ENCODE results near the gene ARFRP1.
"Not testable (repeated sequence)": the region's sequence is repeated elsewhere in the genome, so short reads cannot be mapped to it uniquely, and the experiment has no call there.

The ARFRP1 gene

GRCh38 chr20:63672666-63673065 lies 35.1 kb downstream of the ARFRP1 start:
- no peak for TF ChIP-seq POLR2AphosphoS5 (IDR thresholded peaks at IDR 0.05; ENCODE audit: low read depth, low read length)
- TF ChIP-seq POLR2A (IDR thresholded peaks at IDR 0.05; ENCODE audit: low read depth, low read length), result no peak
- TF ChIP-seq TAF1 (IDR thresholded peaks at IDR 0.05; ENCODE audit: borderline replicate concordance, low read depth, low read length), result no peak
- DNase-seq (ENCODE audit: insufficient read length), result no peak
- FAIRE-seq, result no peak

DNA sequence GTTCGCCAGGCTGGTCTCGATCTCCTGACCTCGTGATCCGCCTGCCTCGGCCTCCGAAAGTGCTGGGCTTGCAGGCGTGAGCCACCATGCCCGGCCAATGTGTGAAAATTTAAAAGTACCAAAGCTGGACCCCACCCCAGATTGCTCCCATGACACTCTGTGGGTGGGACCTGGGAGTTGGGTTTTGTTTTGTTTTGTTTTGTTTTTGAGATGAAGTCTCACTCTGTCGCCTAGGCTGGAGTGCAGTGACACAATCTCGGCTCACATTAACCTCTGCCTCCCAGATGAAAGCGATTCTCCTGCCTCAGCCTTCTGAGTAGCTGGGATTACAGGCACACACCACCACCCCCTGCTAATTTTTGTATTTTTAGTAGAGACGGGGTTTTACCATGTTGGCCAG lies 36.1 kb downstream of the ARFRP1 start:
- DNase-seq (ENCODE audit: insufficient read length); FAIRE-seq: not testable (repeated sequence)

DNA sequence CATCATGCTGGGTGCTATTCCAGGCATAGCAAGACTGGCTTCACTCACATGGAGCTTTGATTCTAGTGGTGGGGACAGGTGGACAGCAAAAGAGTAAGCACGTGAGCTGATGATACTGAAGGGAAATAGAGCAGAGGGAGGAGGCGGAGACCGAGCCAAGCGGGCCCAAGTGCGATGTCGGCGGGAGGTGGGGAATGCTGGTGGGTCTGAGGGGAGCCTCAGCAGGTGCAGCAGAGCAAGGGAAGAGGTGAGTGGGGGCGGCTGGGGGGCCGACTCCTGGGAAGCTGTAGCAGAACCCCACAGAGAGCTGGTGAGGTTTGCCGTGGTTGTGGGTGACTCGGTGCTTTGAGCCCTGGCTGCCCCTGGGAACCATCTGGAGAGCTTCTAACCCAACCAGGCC lies 39.4 kb downstream of the ARFRP1 start:
- no peak for TF ChIP-seq POLR2A (IDR thresholded peaks at IDR 0.05; ENCODE audit: low read depth, low read length)
- TF ChIP-seq POLR2AphosphoS5 (IDR thresholded peaks at IDR 0.05; ENCODE audit: low read depth, low read length), result no peak
- TF ChIP-seq TAF1 (IDR thresholded peaks at IDR 0.05; ENCODE audit: borderline replicate concordance, low read depth, low read length), result no peak

GRCh38 chr20:63667858-63668257 lies 39.9 kb downstream of the ARFRP1 start:
- TF ChIP-seq POLR2A (IDR thresholded peaks at IDR 0.05; ENCODE audit: low read depth, low read length), result no peak
- no peak for TF ChIP-seq TAF1 (IDR thresholded peaks at IDR 0.05; ENCODE audit: borderline replicate concordance, low read depth, low read length)
- TF ChIP-seq POLR2AphosphoS5 (IDR thresholded peaks at IDR 0.05; ENCODE audit: low read depth, low read length), result no peak
- DNase-seq (ENCODE audit: insufficient read length) (no peak), FAIRE-seq (no peak)

More for the DNA sequence above, 39.4 kb downstream of the ARFRP1 start:
- DNase-seq (ENCODE audit: insufficient read length) (no peak), FAIRE-seq (no peak)

DNA sequence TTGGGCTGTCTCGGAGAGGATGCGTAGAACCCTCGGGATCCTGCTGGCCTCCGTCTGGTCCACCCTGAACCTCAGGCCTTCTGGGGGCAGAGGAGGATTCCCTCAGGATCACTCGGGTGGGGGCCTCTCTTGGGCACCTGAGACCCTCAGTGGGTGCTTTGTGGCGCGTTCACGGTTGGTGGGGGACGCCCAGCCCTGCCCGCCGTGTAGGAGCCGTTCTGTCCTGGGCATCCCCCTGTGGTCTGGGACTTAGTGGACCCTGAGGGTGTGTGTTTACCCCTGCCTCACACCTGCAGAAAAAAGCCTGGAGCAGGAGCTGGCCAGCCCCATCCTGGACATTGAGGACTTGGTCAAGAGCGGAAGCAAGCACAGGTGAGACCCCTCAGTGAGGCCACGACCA lies 42.1 kb downstream of the ARFRP1 start:
- TF ChIP-seq POLR2AphosphoS5 (IDR thresholded peaks at IDR 0.05; ENCODE audit: low read depth, low read length), result no peak
- TF ChIP-seq POLR2A (IDR thresholded peaks at IDR 0.05; ENCODE audit: low read depth, low read length), result no peak
- TF ChIP-seq TAF1 (IDR thresholded peaks at IDR 0.05; ENCODE audit: borderline replicate concordance, low read depth, low read length), result no peak
- FAIRE-seq (no peak), DNase-seq (ENCODE audit: insufficient read length) (no peak)

- no peak for FAIRE-seq
- no peak for TF ChIP-seq POLR2AphosphoS5 (IDR thresholded peaks at IDR 0.05; ENCODE audit: low read depth, low read length)
- no peak for TF ChIP-seq TAF1 (IDR thresholded peaks at IDR 0.05; ENCODE audit: borderline replicate concordance, low read depth, low read length)
- no peak for TF ChIP-seq POLR2A (IDR thresholded peaks at IDR 0.05; ENCODE audit: low read depth, low read length)
- no peak for DNase-seq (ENCODE audit: insufficient read length)
Observed at GRCh38 chr20:63664861-63665594, 42.7 kb downstream of the ARFRP1 start.

GRCh38 chr20:63664143-63664851 lies 43.5 kb downstream of the ARFRP1 start:
- no peak for DNase-seq (ENCODE audit: insufficient read length)
- no peak for FAIRE-seq
- no peak for TF ChIP-seq POLR2A (IDR thresholded peaks at IDR 0.05; ENCODE audit: low read depth, low read length)
- no peak for TF ChIP-seq TAF1 (IDR thresholded peaks at IDR 0.05; ENCODE audit: borderline replicate concordance, low read depth, low read length)
- TF ChIP-seq POLR2AphosphoS5 (IDR thresholded peaks at IDR 0.05; ENCODE audit: low read depth, low read length), result no peak

GRCh38 chr20:63663332-63664066 lies 44.3 kb downstream of the ARFRP1 start:
- FAIRE-seq (no peak), DNase-seq (ENCODE audit: insufficient read length) (no peak)
- TF ChIP-seq POLR2AphosphoS5 (IDR thresholded peaks at IDR 0.05; ENCODE audit: low read depth, low read length), result no peak
- TF ChIP-seq TAF1 (IDR thresholded peaks at IDR 0.05; ENCODE audit: borderline replicate concordance, low read depth, low read length), result no peak
- no peak for TF ChIP-seq POLR2A (IDR thresholded peaks at IDR 0.05; ENCODE audit: low read depth, low read length)

GRCh38 chr20:63662813-63663189 lies 45.0 kb downstream of the ARFRP1 start:
- no peak for TF ChIP-seq POLR2AphosphoS5 (IDR thresholded peaks at IDR 0.05; ENCODE audit: low read depth, low read length)
- TF ChIP-seq POLR2A (IDR thresholded peaks at IDR 0.05; ENCODE audit: low read depth, low read length), result no peak
- TF ChIP-seq TAF1 (IDR thresholded peaks at IDR 0.05; ENCODE audit: borderline replicate concordance, low read depth, low read length), result no peak
- FAIRE-seq (no peak), DNase-seq (ENCODE audit: insufficient read length) (no peak)

DNA sequence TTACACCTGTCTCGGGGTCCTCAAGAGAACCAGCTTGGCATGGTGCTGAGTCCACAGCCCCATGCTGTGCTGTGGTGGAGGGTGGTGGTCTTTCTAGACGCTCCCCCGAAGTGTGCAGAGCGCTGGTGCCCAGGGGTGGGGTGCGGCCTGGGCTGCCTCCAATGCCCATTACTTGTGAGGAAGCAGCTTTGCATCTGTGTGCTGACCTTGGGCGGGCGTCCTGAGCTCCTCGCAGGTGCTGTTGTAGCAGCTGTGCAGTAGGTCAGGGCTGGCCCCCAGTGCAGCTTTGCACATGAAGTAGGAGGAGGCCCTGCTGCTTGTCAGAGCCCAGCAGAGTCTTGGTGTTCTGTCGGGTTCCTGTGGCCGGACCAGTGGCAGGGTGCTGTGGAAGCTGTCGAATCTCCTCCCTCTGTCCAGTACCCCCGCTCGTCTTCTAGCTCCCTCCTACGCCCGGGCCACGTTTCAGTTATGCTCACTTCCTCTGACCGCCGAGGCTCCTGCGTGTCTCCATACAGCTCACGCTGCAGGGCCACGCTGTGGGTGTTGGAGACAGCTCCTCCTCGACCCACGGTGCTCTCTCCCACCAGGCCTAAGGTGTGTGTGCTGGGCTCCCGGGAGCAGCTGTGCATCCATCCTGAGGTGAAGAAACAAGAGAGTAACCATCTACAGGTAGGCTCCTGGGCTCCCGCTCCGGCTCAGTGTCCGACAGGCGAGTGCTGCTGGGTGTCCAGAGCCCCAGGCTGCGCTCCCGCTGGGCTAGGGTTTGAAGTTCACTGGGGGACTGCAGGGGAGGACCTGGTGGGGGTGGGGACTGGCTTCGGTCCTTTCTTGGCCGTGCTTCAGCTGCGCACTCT lies 45.6 kb downstream of the ARFRP1 start:
- TF ChIP-seq TAF1 (IDR thresholded peaks at IDR 0.05; ENCODE audit: borderline replicate concordance, low read depth, low read length) (no peak), POLR2AphosphoS5 (IDR thresholded peaks at IDR 0.05; ENCODE audit: low read depth, low read length) (no peak), POLR2A (IDR thresholded peaks at IDR 0.05; ENCODE audit: low read depth, low read length) (no peak)
- FAIRE-seq (no peak), DNase-seq (ENCODE audit: insufficient read length) (no peak)

DNA sequence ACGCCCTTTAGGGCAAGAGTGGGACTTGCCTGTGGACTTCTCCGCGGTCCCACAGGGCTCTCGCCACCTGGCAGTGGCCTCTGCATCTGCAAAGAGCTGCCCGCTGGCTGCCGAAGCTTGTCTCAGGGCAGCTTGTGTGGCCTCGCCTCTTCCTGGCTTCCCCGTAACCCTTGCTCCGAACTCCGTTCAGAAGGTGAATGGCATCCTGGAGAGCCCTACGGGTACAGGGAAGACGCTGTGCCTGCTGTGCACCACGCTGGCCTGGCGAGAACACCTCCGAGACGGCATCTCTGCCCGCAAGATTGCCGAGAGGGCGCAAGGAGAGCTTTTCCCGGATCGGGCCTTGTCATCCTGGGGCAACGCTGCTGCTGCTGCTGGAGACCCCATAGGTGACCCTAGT lies 46.7 kb downstream of the ARFRP1 start:
- no peak for TF ChIP-seq TAF1 (IDR thresholded peaks at IDR 0.05; ENCODE audit: borderline replicate concordance, low read depth, low read length)
- TF ChIP-seq POLR2AphosphoS5 (IDR thresholded peaks at IDR 0.05; ENCODE audit: low read depth, low read length), result no peak
- FAIRE-seq, result no peak
- no peak for DNase-seq (ENCODE audit: insufficient read length)

Measured in GM12892 (cell line).